Measurements from ENCODE around the gene AQP1. TPM values are rescaled to one million over a fixed set of nuclear protein-coding genes. Genes with fewer than 3 reads are reported as not detected.
A peak's percentile ranks its signal among the peaks of the same experiment; 100 is the strongest.

Gene AQP1
- total RNA-seq, 1 donor: 2.8 TPM

DNA sequence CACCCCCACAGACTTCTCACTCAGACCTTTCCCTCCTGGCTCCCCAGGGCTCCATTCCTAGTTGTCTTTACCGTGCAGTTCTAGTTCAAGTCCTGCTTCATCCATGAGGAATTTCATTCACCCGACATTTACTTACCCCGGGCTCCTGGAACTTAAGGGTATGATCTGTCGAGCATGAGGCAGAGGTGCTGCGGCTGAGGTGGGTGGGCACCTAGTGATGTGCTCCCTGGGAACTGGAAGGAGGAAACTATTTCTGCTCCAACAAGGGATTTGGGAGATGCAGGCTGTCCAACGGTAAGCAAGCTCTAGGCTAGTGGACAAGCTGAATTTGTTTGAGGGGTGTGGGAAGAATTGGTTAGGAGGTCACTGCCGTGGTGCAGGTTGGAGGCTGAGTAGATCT lies 30.2 kb upstream of the AQP1 start:
- H3K4me3 ChIP-seq (ENCODE audit: low read depth, low read length): no peak overlapping the region
- TF ChIP-seq, protein P1, sequence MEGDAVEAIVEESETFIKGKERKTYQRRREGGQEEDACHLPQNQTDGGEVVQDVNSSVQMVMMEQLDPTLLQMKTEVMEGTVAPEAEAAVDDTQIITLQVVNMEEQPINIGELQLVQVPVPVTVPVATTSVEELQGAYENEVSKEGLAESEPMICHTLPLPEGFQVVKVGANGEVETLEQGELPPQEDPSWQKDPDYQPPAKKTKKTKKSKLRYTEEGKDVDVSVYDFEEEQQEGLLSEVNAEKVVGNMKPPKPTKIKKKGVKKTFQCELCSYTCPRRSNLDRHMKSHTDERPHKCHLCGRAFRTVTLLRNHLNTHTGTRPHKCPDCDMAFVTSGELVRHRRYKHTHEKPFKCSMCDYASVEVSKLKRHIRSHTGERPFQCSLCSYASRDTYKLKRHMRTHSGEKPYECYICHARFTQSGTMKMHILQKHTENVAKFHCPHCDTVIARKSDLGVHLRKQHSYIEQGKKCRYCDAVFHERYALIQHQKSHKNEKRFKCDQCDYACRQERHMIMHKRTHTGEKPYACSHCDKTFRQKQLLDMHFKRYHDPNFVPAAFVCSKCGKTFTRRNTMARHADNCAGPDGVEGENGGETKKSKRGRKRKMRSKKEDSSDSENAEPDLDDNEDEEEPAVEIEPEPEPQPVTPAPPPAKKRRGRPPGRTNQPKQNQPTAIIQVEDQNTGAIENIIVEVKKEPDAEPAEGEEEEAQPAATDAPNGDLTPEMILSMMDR (IDR thresholded peaks at IDR 0.05; ENCODE audit: insufficient read depth, low read length): no peak
- no peak for DNase-seq (ENCODE audit: low read depth)

DNA sequence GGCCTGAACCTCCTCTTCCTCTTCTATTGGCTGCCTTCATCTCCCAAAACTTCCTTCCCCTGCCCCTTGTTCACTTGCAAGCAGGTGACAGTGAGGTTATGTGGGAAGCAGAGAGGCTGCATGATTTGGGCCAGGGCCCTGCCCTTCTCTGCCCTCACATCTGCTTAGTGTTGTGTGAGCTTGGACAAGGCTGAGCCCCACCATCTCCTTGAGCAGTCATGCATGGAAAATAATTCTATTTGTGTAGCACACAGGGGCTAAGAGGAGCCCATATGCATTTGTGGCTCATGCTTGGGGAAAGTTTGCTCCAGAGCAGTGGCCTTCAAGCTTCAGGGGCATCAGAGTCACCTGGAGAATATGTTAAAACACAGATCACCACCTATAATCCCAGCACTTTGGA lies 26.8 kb upstream of the AQP1 start:
- no peak overlapping the region for H3K4me3 ChIP-seq (ENCODE audit: low read depth, low read length)
- TF ChIP-seq, protein P1 (IDR thresholded peaks at IDR 0.05; ENCODE audit: insufficient read depth, low read length): no peak
- DNase-seq (ENCODE audit: low read depth): no peak

DNA sequence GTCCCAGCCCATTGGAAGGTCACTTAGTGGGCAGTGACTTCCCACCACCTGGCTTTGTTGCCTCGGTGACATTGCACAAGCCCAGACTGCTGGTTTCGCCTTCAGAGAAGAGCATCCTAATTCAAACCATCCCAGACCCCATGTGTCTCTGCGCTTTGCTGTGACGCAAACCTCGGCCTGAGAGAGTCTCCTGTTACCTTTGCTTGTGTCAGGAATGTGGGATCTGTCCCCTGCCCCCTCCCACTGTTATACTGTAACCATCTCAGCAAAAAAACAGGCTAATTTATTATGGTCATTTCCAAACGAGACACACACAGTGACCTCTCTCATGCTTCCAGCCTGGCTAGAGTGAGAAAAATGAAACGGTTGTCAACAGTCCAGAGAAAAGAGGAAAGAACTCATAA lies 25.0 kb upstream of the AQP1 start:
- TF ChIP-seq, protein P1 (IDR thresholded peaks at IDR 0.05; ENCODE audit: insufficient read depth, low read length): no peak
- no peak overlapping the region for H3K4me3 ChIP-seq (ENCODE audit: low read depth, low read length)
- no peak for DNase-seq (ENCODE audit: low read depth)

DNA sequence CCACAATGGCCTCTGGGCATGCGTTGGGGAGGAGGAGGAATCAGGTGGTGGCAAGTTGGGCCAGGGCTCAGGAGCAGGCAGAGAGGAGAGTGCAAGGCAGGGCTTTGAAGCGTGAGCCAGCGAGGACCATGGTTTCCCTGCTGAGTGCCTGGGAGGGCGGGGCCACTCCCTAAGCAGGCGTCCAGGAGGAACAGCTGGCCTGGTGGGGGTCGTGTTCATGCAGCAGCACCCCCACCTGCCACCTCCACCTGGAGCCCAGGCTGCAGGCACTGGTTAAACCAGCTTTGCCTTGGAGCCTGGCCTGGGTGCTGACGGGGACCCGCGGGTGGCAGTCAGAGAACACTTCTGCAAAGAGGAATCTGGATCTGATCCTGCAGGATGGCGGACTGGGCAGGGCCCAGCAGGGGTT lies 24.2 kb upstream of the AQP1 start:
- TF ChIP-seq, protein P1 (IDR thresholded peaks at IDR 0.05; ENCODE audit: insufficient read depth, low read length): no peak
- no peak overlapping the region for H3K4me3 ChIP-seq (ENCODE audit: low read depth, low read length)
- DNase-seq (ENCODE audit: low read depth): no peak

DNA sequence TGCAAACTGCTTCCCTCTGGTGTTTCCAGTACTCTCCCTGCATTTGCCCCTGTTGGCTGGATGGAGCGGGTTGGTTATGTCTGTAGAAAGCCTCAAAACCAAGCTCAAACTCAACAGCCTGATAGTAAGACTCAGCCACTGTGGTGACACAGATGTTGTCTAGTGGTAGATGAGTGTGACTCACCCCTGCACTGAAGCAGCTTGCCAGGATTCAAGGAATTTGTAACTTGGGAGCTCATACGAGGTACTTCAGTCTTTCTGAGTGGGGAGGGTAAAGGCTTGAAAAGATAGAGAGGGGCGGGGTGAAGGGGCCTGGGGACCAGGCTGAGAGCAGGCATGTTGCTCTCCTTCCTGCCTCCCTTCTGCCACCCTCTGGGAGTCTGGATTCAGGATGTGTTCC lies 22.9 kb upstream of the AQP1 start:
- peak; percentile 87 for DNase-seq (ENCODE audit: low read depth)
- TF ChIP-seq, protein P1 (IDR thresholded peaks at IDR 0.05; ENCODE audit: insufficient read depth, low read length): peak; percentile 18
- no peak overlapping the region for H3K4me3 ChIP-seq (ENCODE audit: low read depth, low read length)

DNA sequence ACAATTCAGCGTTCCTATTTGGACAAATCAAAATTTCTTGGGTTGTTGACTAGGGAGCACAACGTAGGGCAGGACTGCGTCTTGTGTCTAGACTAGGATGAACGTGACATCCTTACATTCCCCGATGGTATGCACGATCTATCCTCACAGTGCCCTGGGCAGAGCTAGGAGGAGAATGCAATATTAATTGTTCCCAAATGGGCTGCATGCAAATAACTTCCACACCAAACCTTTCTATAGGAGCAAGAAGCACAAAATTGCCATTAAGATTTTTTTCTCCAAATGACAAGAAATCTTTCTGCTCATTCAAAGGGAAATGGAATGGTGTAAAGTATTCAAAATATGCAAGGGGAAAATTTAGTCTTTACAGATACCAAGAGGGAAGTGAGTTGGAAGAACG lies 21.4 kb upstream of the AQP1 start:
- no peak overlapping the region for H3K4me3 ChIP-seq (ENCODE audit: low read depth, low read length)
- no peak for DNase-seq (ENCODE audit: low read depth)
- TF ChIP-seq, protein P1 (IDR thresholded peaks at IDR 0.05; ENCODE audit: insufficient read depth, low read length): no peak

DNA sequence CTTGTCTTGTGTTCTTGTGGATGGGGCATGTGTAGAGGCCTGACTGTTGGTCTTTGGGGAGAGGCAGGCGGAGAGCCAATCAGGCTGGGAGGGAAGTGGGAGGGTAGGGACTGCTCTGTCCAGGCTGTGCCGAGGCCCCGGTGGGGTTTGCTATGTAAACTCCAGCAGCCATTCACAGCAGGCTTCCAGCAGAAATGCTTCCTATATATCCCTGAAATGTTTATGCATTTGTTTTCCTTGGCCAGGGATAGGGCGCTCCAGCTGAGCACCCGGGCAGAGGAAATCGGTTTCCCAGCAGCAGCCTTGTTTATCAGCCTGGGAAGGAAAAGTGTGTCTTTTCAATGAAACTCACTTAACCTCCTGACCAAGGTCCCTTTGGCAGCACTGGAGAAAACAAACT lies 18.3 kb upstream of the AQP1 start:
- H3K4me3 ChIP-seq (ENCODE audit: low read depth, low read length): no peak overlapping the region
- peak; percentile 55 for DNase-seq (ENCODE audit: low read depth)
- TF ChIP-seq, protein P1 (IDR thresholded peaks at IDR 0.05; ENCODE audit: insufficient read depth, low read length): no peak

All from fibroblast of the aortic adventitia (primary cell).